Bladder microvascular endothelial cell (primary cell): ENCODE measurements around the gene BTK. TPM values are rescaled to one million over a fixed set of nuclear protein-coding genes. Genes with fewer than 3 reads are reported as not detected.

Source experiments
- total RNA-seq: library from RNA; depleted of rRNA; stranded (reverse); fragments of >200 nt; gene quantifications from 2 replicates; pipeline ENCODE4 v1.2.3, GENCODE V29; 2014

The BTK gene
- not detected in 2 replicates for total RNA-seq

GRCh38 chrX:101385795-101386541 is at the start of gene BTK:
Gene BTK, minus strand, starts transcription at chrX:101386191. Its CDS starts 10,907 bp downstream, at chrX:101375284.

GRCh38 chrX:101407748-101408531 is 21.9 kb upstream of the BTK start, which contains the start of the genes GLA and HNRNPH2:
Gene GLA, minus strand, starts transcription at chrX:101407925. Its CDS starts 22 bp downstream, at chrX:101407903.
Gene HNRNPH2, plus strand, starts transcription at chrX:101408222. Its CDS starts 3,767 bp downstream, at chrX:101411989.

GRCh38 chrX:101390664-101391525 is 4.9 kb upstream of the BTK start, which contains the start of gene RPL36A:
Gene RPL36A, plus strand, starts transcription at chrX:101391011. Its CDS starts 33 bp downstream, at chrX:101391044.

GRCh38 chrX:101348452-101349192 is 37.4 kb downstream of the BTK start, which contains the start of gene TIMM8A:
Gene TIMM8A, minus strand, starts transcription at chrX:101348742. Its CDS starts 78 bp downstream, at chrX:101348664.

Other genes starting within 250 kb of the BTK start
- gene DRP2, start 166.4 kb downstream of the BTK start, total RNA-seq, result 0.06 TPM in 1 of 2 replicates, not detected in the other
- gene TAF7L, start 94.9 kb downstream of the BTK start, total RNA-seq, result 0.13 and 0.32 TPM in 2 replicates
- 2.6 and 3.9 TPM in 2 replicates for gene TIMM8A, start 37.4 kb downstream of the BTK start, total RNA-seq
- gene RPL36A, start 4.8 kb upstream of the BTK start, total RNA-seq, result 499 and 727 TPM in 2 replicates
- 21.2 and 22.3 TPM in 2 replicates for gene GLA, start 21.7 kb upstream of the BTK start, total RNA-seq
- gene HNRNPH2, start 22.0 kb upstream of the BTK start, total RNA-seq, result 69.1 and 103 TPM in 2 replicates
- 2.6 and 9.9 TPM in 2 replicates for gene ARMCX4, start 99.3 kb upstream of the BTK start, total RNA-seq
- 27.8 and 37.9 TPM in 2 replicates for gene ARMCX1, start 164.4 kb upstream of the BTK start, total RNA-seq
- gene ARMCX6, start 231.8 kb upstream of the BTK start, total RNA-seq, result 27.0 and 42.2 TPM in 2 replicates
- gene ARMCX3, start 237.0 kb upstream of the BTK start, total RNA-seq, result 31.6 and 82.6 TPM in 2 replicates